Right lobe of liver (tissue), 6 donors: Measurements from ENCODE around the gene RIMBP2. TPM values are rescaled to one million over a fixed set of nuclear protein-coding genes. Genes with fewer than 3 reads are reported as not detected.

Experiments used
- ATAC-seq, 4 donors: fragments of 200-7000 bp; cut with Tn5 transposase; one replicate each; pipeline ENCODE4 v1.9.1; 2020; ENCODE audit warnings: mild to moderate bottlenecking in 4 of 4, moderate library complexity in 4 of 4
- DNase-seq, 3 donors: peaks; one replicate each; pipeline ENCODE4 v3.0.0-alpha.2; 2020
- H3K27ac ChIP-seq, 3 donors: fragments of 200-600 bp; one replicate each; pipeline ENCODE4 v1.8.0; 2022
- H3K27me3 ChIP-seq, 2 donors: fragments of 200-600 bp; one replicate each; pipeline ENCODE4 v1.8.0; 2022
- H3K36me3 ChIP-seq, 4 donors: fragments of 200-600 bp; sonication (generic) in 1 of 4; one replicate each; pipeline versions ENCODE4 v1.5.1 to v1.8.0; 2017 to 2022; ENCODE audit warnings: control low read depth in 1 of 4
- H3K4me1 ChIP-seq, 4 donors: fragments of 200-600 bp; sonication (generic) in 1 of 4; one replicate each; pipeline versions ENCODE4 v1.5.1 to v1.8.0; 2017 to 2022; ENCODE audit warnings: control low read depth in 1 of 4
- H3K4me3 ChIP-seq, 3 donors: fragments of 200-600 bp; one replicate each; pipeline ENCODE4 v1.8.0; 2022
- H3K9me3 ChIP-seq, 4 donors: fragments of 200-600 bp; sonication (generic) in 1 of 4; one replicate each; pipeline versions ENCODE4 v1.5.1 to v1.8.0; 2017 to 2022; ENCODE audit warnings: control low read depth in 1 of 4
- CTCF ChIP-seq, 4 donors: fragments of 200-600 bp in 3 of 4; fragments of 450-650 bp in 1 of 4; IDR thresholded peaks; one replicate each; pipeline versions ENCODE4 v1.5.1 to v1.8.0; 2016 to 2022; ENCODE audit warnings: antibody characterized with exemption in 4 of 4, mild to moderate bottlenecking in 2 of 4
- POLR2A ChIP-seq: fragments of 450-650 bp; IDR thresholded peaks from one replicate; pipeline ENCODE4 v1.6.1; 2017; ENCODE audit warnings: antibody characterized with exemption, mild to moderate bottlenecking
- WGBS: methylation state at CpG from one replicate; pipeline ENCODE4 v1.1.6; 2018; ENCODE audit warnings: low coverage, low lambda C conversion rate; ENCODE audit not compliant: insufficient coverage; ENCODE audit errors: missing lambda C conversion rate; 5-methylcytosine and 5-hydroxymethylcytosine counted together
- intact Hi-C, 2 donors: fragments of 100-400 bp; cut with DNase I; formaldehyde crosslinking; loops; one replicate each; pipeline versions ENCODE4 v1.11.2 to v1.14.1; 2022
- total RNA-seq, 6 experiments: library from RNA; depleted of rRNA in 2 of 6; stranded (reverse); fragments of >200 nt in 2 of 6; fragmentation: NEBNext Ultra II Directional in 3 of 6; extraction: Animal tissue kit (Norgen Biotek cat#: 25700) in 3 of 6; gene quantifications; one replicate each; pipeline versions ENCODE4 v1.1.0 to v1.2.4, GENCODE V29; 2016 to 2023
- donor health status: DM: no; HTN: yes; CAD: no.
- donor health status: DM: no; HTN: no; CAD: no.
- donor health status: DM: no; HTN: no; CAD: no.
- donor health status: DM: no; HTN: yes; CAD: no.
- donor health status: DM: no; HTN: yes; CAD: no.

RIMBP2 gene
- total RNA-seq, 6 experiments from 2014 or later = 0.04 to 0.19 TPM; not detected in 4

GRCh38 chr12:130706311-130706710, 9.8 kb downstream of the RIMBP2 start:
- WGBS = 56% methylated on average over 7 of the region's 16 CpGs

GRCh38 chr12:130705178-130705822, 10.8 kb downstream of the RIMBP2 start:
- no peak for DNase-seq
- ATAC-seq = no peak
- Histone ChIP-seq H3K9me3 (no peaks in the 10 kb centered on the region), H3K27ac (no peak overlapping the region), H3K4me3 (no peak overlapping the region), H3K27me3 (no peaks in the 10 kb centered on the region), H3K36me3 (no peaks in the 10 kb centered on the region), H3K4me1 (no peaks in the 10 kb centered on the region)
- whole genome bisulfite sequencing = 38% methylated on average over 18 of the region's 23 CpGs
- TF ChIP-seq POLR2A (no peak), CTCF (IDR thresholded peaks at IDR 0.05) (no peak)
- intact Hi-C loops = no loop called here

More at GRCh38 chr12:130706311-130706710, 9.8 kb downstream of the RIMBP2 start:
- Histone ChIP-seq H3K27me3 (no peaks in the 10 kb centered on the region), H3K4me1 (no peaks in the 10 kb centered on the region), H3K36me3 (no peaks in the 10 kb centered on the region), H3K9me3 (no peaks in the 10 kb centered on the region), H3K27ac (no peak overlapping the region), H3K4me3 (no peak overlapping the region)
- ATAC-seq = no peak
- no peak for DNase-seq
- TF ChIP-seq POLR2A (no peak), CTCF (IDR thresholded peaks at IDR 0.05) (no peak)
- intact Hi-C loops = no loop called here

- Histone ChIP-seq H3K4me3 (no peak overlapping the region), H3K9me3 (no peaks in the 10 kb centered on the region), H3K27ac (no peak overlapping the region), H3K36me3 (no peaks in the 10 kb centered on the region), H3K4me1 (no peaks in the 10 kb centered on the region), H3K27me3 (no peaks in the 10 kb centered on the region)
- 50% methylated on average over 6 of the region's 13 CpGs for WGBS
- TF ChIP-seq CTCF (IDR thresholded peaks at IDR 0.05) (no peak), POLR2A (no peak)
- DNase-seq (no peak), ATAC-seq (no peak)
- intact Hi-C loops = no loop called here
Observed at GRCh38 chr12:130704606-130705005, 11.5 kb downstream of the RIMBP2 start.

GRCh38 chr12:130703733-130704375, 12.2 kb downstream of the RIMBP2 start:
- no peak overlapping the region for H3K27ac ChIP-seq
- no peaks in the 10 kb centered on the region for H3K9me3 ChIP-seq
- H3K4me3 ChIP-seq = no peak overlapping the region
- intact Hi-C loops = no loop called here
- ATAC-seq (no peak), DNase-seq (no peak)
- WGBS = 38% methylated on average over 12 of the region's 15 CpGs
- no peaks in the 10 kb centered on the region for H3K36me3 ChIP-seq
- H3K4me1 ChIP-seq = no peaks in the 10 kb centered on the region
- H3K27me3 ChIP-seq = no peaks in the 10 kb centered on the region
- TF ChIP-seq CTCF (IDR thresholded peaks at IDR 0.05) (no peak), POLR2A (no peak)
